Endothelial cell of umbilical vein (primary cell): ENCODE results near the gene KIAA2012. TPM values are rescaled to one million over a fixed set of nuclear protein-coding genes. Genes with fewer than 3 reads are reported as not detected.

Experiments
- BruUV-seq: library from RNA; stranded (reverse); fragments of 400-500 nt; replicated peaks from 2 replicates; lab custom pipeline; 2021; lab: Mats Ljungman, UMichigan
- CTCF ChIA-PET: fragments of 300-600, 350-600 bp; sonication (Branson Sonifier 250); formaldehyde crosslinking; loops from one replicate; lab custom pipeline; 2021; ENCODE audit warnings: antibody characterized with exemption, inconsistent platforms; lab: Charles Lee
- POLR2A ChIA-PET: fragments of 300-600, 350-600 bp; sonication (Branson Sonifier 250); formaldehyde crosslinking; loops from one replicate; lab custom pipeline; 2021; ENCODE audit warnings: antibody characterized with exemption, inconsistent platforms; lab: Charles Lee
- DNase-seq: peaks from one replicate; pipeline ENCODE4 v3.0.0-alpha.2; 2011; ENCODE audit warnings: low read depth, low spot score
- FAIRE-seq: peaks from 2 replicates; lab custom pipeline; 2011; peaks lifted over from hg19 to GRCh38; lab: Jason Lieb, UNC
- H2AFZ ChIP-seq: 2 replicates; pipeline ENCODE4 v1.6.0; 2012; ENCODE audit warnings: low read depth, low read length, control low read depth, inconsistent platforms
- H3K27ac ChIP-seq: 2 replicates; pipeline ENCODE4 v1.5.1; 2011; ENCODE audit warnings: low read depth, mild to moderate bottlenecking, control low read depth, low read length, moderate library complexity; ENCODE audit not compliant: insufficient read depth
- H3K27me3 ChIP-seq, 2 experiments: 2 replicates each; pipeline versions ENCODE4 v1.6.0 to v1.6.1; 2011; ENCODE audit warnings: low read length in 2 of 2, mixed read lengths in 1 of 2; ENCODE audit not compliant: control insufficient read depth in 2 of 2, insufficient read depth in 2 of 2
- H3K36me3 ChIP-seq, 2 experiments: 2 replicates in 1 of 2; 3 replicates in 1 of 2; pipeline ENCODE4 v1.5.1; 2011; ENCODE audit warnings: low read length in 2 of 2, mild to moderate bottlenecking in 1 of 2, moderate library complexity in 1 of 2; ENCODE audit not compliant: control insufficient read depth in 2 of 2, insufficient read depth in 2 of 2; ENCODE audit errors: extremely low read depth in 1 of 2
- H3K4me1 ChIP-seq: 3 replicates; pipeline ENCODE4 v1.5.1; 2011; ENCODE audit warnings: mild to moderate bottlenecking, low read length; ENCODE audit not compliant: control insufficient read depth, insufficient read depth; ENCODE audit errors: extremely low read depth
- H3K4me2 ChIP-seq: 2 replicates; pipeline ENCODE4 v1.6.1; 2011; ENCODE audit warnings: low read length, control low read depth, mixed read lengths; ENCODE audit not compliant: insufficient read depth
- H3K4me3 ChIP-seq, 3 experiments: fragments of 200-600 bp in 1 of 3; sonication (generic), shearing (Covaris generic) in 1 of 3; replicated peaks in 1 of 3; 2 replicates each; pipeline ENCODE4 v1.5.1; 2011 to 2016; ENCODE audit warnings: control low read depth in 3 of 3, low read length in 3 of 3, mild to moderate bottlenecking in 2 of 3, inconsistent platforms in 1 of 3, low read depth in 1 of 3, moderate library complexity in 1 of 3; ENCODE audit not compliant: insufficient read depth in 1 of 3
- H3K79me2 ChIP-seq: 2 replicates; pipeline ENCODE4 v1.6.0; 2012; ENCODE audit warnings: low read length, inconsistent platforms; ENCODE audit not compliant: control insufficient read depth, insufficient read depth
- H3K9ac ChIP-seq: replicated peaks from 2 replicates; pipeline ENCODE3; 2011; ENCODE audit warnings: low read length, control low read depth; ENCODE audit not compliant: insufficient read depth; ENCODE audit errors: extremely low read depth
- H3K9me1 ChIP-seq: replicated peaks from 3 replicates; pipeline ENCODE4 v1.6.0; 2011; ENCODE audit warnings: mild to moderate bottlenecking, low read length; ENCODE audit not compliant: control insufficient read depth, insufficient read depth; ENCODE audit errors: extremely low read depth
- H3K9me3 ChIP-seq: replicated peaks from 2 replicates; pipeline ENCODE4 v1.5.1; 2012; ENCODE audit warnings: low read length, inconsistent platforms; ENCODE audit not compliant: control insufficient read depth, insufficient read depth
- H4K20me1 ChIP-seq: replicated peaks from 2 replicates; pipeline ENCODE3; 2011; ENCODE audit warnings: mild to moderate bottlenecking, low read length; ENCODE audit not compliant: control insufficient read depth, insufficient read depth; ENCODE audit errors: extremely low read depth
- CTCF ChIP-seq, 2 donors: IDR thresholded peaks; 1 replicate in 1 of 2; 2 replicates in 1 of 2; pipeline ENCODE4 v1.5.1; 2011; ENCODE audit warnings: low read length in 2 of 2, mild to moderate bottlenecking in 2 of 2, moderate library complexity in 2 of 2, control low read depth in 1 of 2, inconsistent platforms in 1 of 2, low read depth in 1 of 2; ENCODE audit not compliant: insufficient read depth in 1 of 2; ENCODE audit errors: extremely low read depth in 1 of 2
- EZH2 ChIP-seq: IDR thresholded peaks from 2 replicates; pipeline ENCODE4 v1.6.1; 2012; ENCODE audit warnings: borderline replicate concordance, low read depth, mild to moderate bottlenecking, moderate library complexity, low read length, inconsistent platforms; ENCODE audit not compliant: severe bottlenecking
- FOS ChIP-seq: IDR thresholded peaks from 2 replicates; pipeline ENCODE4 v1.6.1; 2011; ENCODE audit warnings: mild to moderate bottlenecking, low read length, moderate library complexity, borderline replicate concordance; ENCODE audit not compliant: insufficient read depth
- GATA2 ChIP-seq: IDR thresholded peaks from 2 replicates; pipeline ENCODE4 v1.7.0; 2011; ENCODE audit warnings: low read depth, mild to moderate bottlenecking, moderate library complexity, mixed read lengths, low read length; ENCODE audit not compliant: insufficient read length, insufficient read depth
- JUN ChIP-seq: IDR thresholded peaks from 2 replicates; pipeline ENCODE4 v1.6.1; 2011; ENCODE audit warnings: borderline replicate concordance, low read depth; ENCODE audit not compliant: insufficient read length, insufficient read depth
- MAX ChIP-seq: IDR thresholded peaks from 2 replicates; pipeline ENCODE4 v1.6.1; 2011; ENCODE audit not compliant: insufficient read depth, insufficient read length
- MYC ChIP-seq: IDR thresholded peaks from one replicate; pipeline ENCODE4 v1.6.1; 2011; ENCODE audit warnings: mild to moderate bottlenecking, low read depth, low read length
- POLR2A ChIP-seq: IDR thresholded peaks from 2 replicates; pipeline ENCODE4 v1.6.1; 2012; ENCODE audit warnings: low read depth, mild to moderate bottlenecking, control low read depth, low read length
- POLR2AphosphoS5 ChIP-seq: IDR thresholded peaks from 2 replicates; pipeline ENCODE4 v1.6.1; 2012; ENCODE audit warnings: low read depth, mild to moderate bottlenecking, control low read depth, low read length, moderate library complexity; ENCODE audit not compliant: insufficient read depth
- dilution Hi-C: fragments of 300-500 bp; cut with MboI; formaldehyde crosslinking; loops from one replicate; pipeline ENCODE4 v1.15.0; 2019; ENCODE audit warnings: low sequenced_read_pairs; ENCODE audit not compliant: extremely low pct_ligation_motif_present
- intact Hi-C: fragments of 100-400 bp; cut with micrococcal nuclease; formaldehyde crosslinking; loops from one replicate; pipeline ENCODE4 v1.10.0; 2022
- polyA plus RNA-seq, 4 experiments: library from polyadenylated mRNA; depleted of rRNA in 3 of 4; stranded (reverse) in 3 of 4; unstranded in 1 of 4; fragments of >200 nt; gene quantifications; 2 replicates each; pipeline versions ENCODE4 v1.2.1 to v1.2.3, GENCODE V29; 2011 to 2012; ENCODE audit warnings: missing spikeins in 1 of 4
- total RNA-seq: library from RNA; stranded (reverse); gene quantifications from 2 replicates; pipeline ENCODE4 v1.2.3, GENCODE V29; 2021

The KIAA2012 gene
- total and polyA plus RNA-seq, 2 donors (not counting 3 experiments of a cell fraction or from before 2014, with no cell fraction given), result not detected

GRCh38 chr2:202187570-202187969 lies 114.5 kb downstream of the KIAA2012 start:
- ChIA-PET POLR2A (no interaction called here), CTCF (interaction anchor here (0.6 kb wide), 1 partner anchor 283 kb away, joined by 3 read pairs; no protein-coding TSS in a partner anchor)
- no peaks in the 10 kb centered on the region for H3K36me3 ChIP-seq
- TF ChIP-seq MYC, result no peak
- no peak for TF ChIP-seq POLR2AphosphoS5
- no peak for TF ChIP-seq POLR2A
- no peak for TF ChIP-seq GATA2
- no peak for TF ChIP-seq CTCF (IDR thresholded peaks at IDR 0.05; ENCODE audit: extremely low read depth in 1 of 2, insufficient read depth in 1 of 2, low read depth in 1 of 2, low read length in 2 of 2)
- no peak for TF ChIP-seq JUN
- TF ChIP-seq FOS, result no peak
- no peak for TF ChIP-seq MAX
- TF ChIP-seq EZH2, result no peak
- no peak overlapping the region for H2AFZ ChIP-seq
- no peak overlapping the region for H3K27ac ChIP-seq
- intact Hi-C loops, result no loop called here
- H3K9ac ChIP-seq, result no peak overlapping the region
- H3K27me3 ChIP-seq, result no peaks in the 10 kb centered on the region
- no peak overlapping the region for H3K4me3 ChIP-seq
- H3K9me1 ChIP-seq, result no peaks in the 10 kb centered on the region
- no peaks in the 10 kb centered on the region for H3K79me2 ChIP-seq
- peaks cover 8% of the 10 kb centered on the region for H3K4me1 ChIP-seq
- no peak for FAIRE-seq
- dilution Hi-C loops, result no loop called here
- no peak overlapping the region for H3K4me2 ChIP-seq
- DNase-seq, result no peak
- BruUV-seq, result no TSS peak
- H4K20me1 ChIP-seq, result no peaks in the 10 kb centered on the region
- no peaks in the 10 kb centered on the region for H3K9me3 ChIP-seq
